Endothelial cell (in vitro differentiated cells): ENCODE results near the gene BCKDK. TPM values are rescaled to one million over a fixed set of nuclear protein-coding genes. Genes with fewer than 3 reads are reported as not detected.
A peak's percentile ranks its signal among the peaks of the same experiment; 100 is the strongest.
"Not testable (repeated sequence)": the region's sequence is repeated elsewhere in the genome, so short reads cannot be mapped to it uniquely, and the experiment has no call there.

Source experiments
- DNase-seq: peaks from one replicate; pipeline ENCODE4 v3.0.0; 2021; ENCODE audit warnings: low spot score
- H3K27ac Mint-ChIP-seq: one replicate; pipeline ENCODE4 v1.8.0; 2021; ENCODE audit warnings: mixed read lengths, inconsistent platforms; ENCODE audit not compliant: unreplicated experiment
- H3K27me3 Mint-ChIP-seq: one replicate; pipeline ENCODE4 v1.8.0; 2021; ENCODE audit warnings: mild to moderate bottlenecking, moderate library complexity, mixed read lengths, inconsistent platforms; ENCODE audit not compliant: unreplicated experiment
- H3K36me3 Mint-ChIP-seq: one replicate; pipeline ENCODE4 v1.8.0; 2021; ENCODE audit warnings: mild to moderate bottlenecking, low read depth, mixed read lengths, inconsistent platforms; ENCODE audit not compliant: unreplicated experiment
- H3K4me1 Mint-ChIP-seq: one replicate; pipeline ENCODE4 v1.8.0; 2021; ENCODE audit warnings: mild to moderate bottlenecking, mixed read lengths, inconsistent platforms; ENCODE audit not compliant: unreplicated experiment
- H3K4me3 Mint-ChIP-seq: one replicate; pipeline ENCODE4 v1.8.0; 2021; ENCODE audit warnings: mild to moderate bottlenecking, mixed read lengths, inconsistent platforms; ENCODE audit not compliant: unreplicated experiment
- H3K9me3 Mint-ChIP-seq: one replicate; pipeline ENCODE4 v1.8.0; 2021; ENCODE audit warnings: mixed read lengths, inconsistent platforms; ENCODE audit not compliant: unreplicated experiment
- total RNA-seq: library from RNA; stranded (reverse); fragmentation: NEBNext Ultra II Directional; extraction: Animal tissue kit (Norgen Biotek cat#: 25700); gene quantifications from one replicate; pipeline ENCODE4 v1.2.1, GENCODE V29; 2021; ENCODE audit not compliant: unreplicated experiment
- TF ChIP-seq, protein P1 (sequence below): fragments of 200-600 bp; sonication (generic); IDR thresholded peaks from one replicate; pipeline ENCODE4 v1.5.0; 2021; ENCODE audit warnings: antibody characterized with exemption; ENCODE audit not compliant: unreplicated experiment

BCKDK gene
- total RNA-seq, 1 donor from 2014 or later = 56.8 TPM

- H3K27ac Mint-ChIP-seq = no peak overlapping the region
- peaks cover 12% of the 10 kb centered on the region for H3K36me3 Mint-ChIP-seq
- no peaks in the 10 kb centered on the region for H3K9me3 Mint-ChIP-seq
- TF ChIP-seq, protein P1, sequence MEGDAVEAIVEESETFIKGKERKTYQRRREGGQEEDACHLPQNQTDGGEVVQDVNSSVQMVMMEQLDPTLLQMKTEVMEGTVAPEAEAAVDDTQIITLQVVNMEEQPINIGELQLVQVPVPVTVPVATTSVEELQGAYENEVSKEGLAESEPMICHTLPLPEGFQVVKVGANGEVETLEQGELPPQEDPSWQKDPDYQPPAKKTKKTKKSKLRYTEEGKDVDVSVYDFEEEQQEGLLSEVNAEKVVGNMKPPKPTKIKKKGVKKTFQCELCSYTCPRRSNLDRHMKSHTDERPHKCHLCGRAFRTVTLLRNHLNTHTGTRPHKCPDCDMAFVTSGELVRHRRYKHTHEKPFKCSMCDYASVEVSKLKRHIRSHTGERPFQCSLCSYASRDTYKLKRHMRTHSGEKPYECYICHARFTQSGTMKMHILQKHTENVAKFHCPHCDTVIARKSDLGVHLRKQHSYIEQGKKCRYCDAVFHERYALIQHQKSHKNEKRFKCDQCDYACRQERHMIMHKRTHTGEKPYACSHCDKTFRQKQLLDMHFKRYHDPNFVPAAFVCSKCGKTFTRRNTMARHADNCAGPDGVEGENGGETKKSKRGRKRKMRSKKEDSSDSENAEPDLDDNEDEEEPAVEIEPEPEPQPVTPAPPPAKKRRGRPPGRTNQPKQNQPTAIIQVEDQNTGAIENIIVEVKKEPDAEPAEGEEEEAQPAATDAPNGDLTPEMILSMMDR = no peak
- no peak for DNase-seq
- peaks cover 17% of the 10 kb centered on the region for H3K27me3 Mint-ChIP-seq
- peak overlapping the region; percentile 54 for H3K4me3 Mint-ChIP-seq
- peaks cover 12% of the 10 kb centered on the region for H3K4me1 Mint-ChIP-seq
These were observed 28.1 kb downstream of the BCKDK start for GRCh38 chr16:31136287-31136662.

GRCh38 chr16:31136822-31137499 is 28.8 kb downstream of the BCKDK start:
- not testable (repeated sequence) for H3K4me3 Mint-ChIP-seq, DNase-seq, H3K9me3 Mint-ChIP-seq, H3K27ac Mint-ChIP-seq
- Mint-ChIP-seq H3K4me1 (peaks cover 12% of the 10 kb centered on the region), H3K27me3 (peaks cover 17% of the 10 kb centered on the region), H3K36me3 (peaks cover 11% of the 10 kb centered on the region)

DNA sequence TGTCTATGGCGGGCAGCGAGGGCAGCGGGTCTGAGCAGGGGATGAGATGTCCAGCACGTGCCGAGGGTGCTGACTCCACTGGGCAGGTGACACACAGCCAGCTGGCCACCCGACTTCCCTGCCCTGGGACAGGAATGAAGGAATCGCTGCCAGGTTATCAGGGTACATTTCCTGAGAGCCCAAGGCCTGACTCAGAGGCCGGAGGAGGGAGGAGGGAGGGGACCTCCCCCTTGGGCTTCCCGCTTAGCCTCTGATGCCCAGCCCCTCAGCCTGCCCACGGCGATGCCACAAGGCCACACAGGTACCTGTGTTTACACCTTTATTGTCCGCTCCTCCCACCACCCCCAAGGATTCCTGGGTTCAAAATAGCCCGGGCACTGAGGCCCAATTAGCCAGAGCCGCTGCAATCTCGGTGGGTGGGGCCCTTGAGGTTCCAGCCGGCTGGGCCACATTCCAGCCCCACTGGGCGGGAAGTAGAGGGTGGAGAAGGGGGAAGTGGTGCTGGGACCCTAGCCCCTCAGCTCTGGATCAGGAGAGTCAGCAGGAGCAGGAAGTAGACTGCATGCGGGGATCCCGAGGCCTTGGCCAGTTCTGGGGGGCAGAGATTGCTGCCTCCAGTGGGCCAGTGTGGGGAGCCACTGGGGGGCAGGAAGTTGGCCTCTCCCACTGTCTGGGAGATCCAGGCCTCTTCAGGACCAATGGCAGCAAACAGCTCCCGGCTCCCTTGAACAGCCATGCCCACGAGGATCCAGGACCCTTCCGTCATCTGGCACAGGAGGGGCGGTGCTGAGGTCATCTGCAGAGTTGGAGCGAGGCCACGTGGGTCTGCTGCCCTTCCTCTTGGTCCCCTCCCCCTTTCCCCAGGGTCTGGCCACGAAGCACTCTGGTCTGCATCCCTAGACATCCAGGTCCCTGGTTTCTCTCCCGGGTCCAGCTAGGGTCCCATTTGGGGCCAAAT is 30.7 kb downstream of the BCKDK start:
- no peak for DNase-seq
- no peak overlapping the region for H3K27ac Mint-ChIP-seq
- H3K4me1 Mint-ChIP-seq = peaks cover 10% of the 10 kb centered on the region
- H3K4me3 Mint-ChIP-seq = no peak overlapping the region
- H3K27me3 Mint-ChIP-seq = peaks cover 18% of the 10 kb centered on the region
- TF ChIP-seq, protein P1 = no peak
- H3K36me3 Mint-ChIP-seq = peaks cover 6% of the 10 kb centered on the region
- H3K9me3 Mint-ChIP-seq = no peaks in the 10 kb centered on the region

DNA sequence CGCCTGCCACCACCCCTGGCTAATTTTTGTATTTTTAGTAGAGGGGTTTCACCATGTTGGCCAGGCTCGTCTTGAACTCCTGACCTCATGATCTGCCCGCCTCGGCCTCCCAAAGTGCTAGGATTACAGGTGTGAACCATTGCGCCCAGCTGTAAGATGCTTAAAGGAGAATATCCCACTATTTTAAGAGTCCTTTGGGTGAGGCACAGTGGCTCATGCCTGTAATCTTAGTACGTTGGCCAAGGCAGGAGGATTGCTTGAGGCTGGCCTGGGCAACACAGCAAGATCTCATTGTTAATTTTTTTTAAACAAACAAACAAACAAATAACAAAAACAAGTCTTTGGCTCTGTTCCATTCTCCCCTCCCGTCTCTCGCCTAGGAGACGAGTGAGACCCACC is 32.9 kb downstream of the BCKDK start:
- H3K4me1 Mint-ChIP-seq, DNase-seq, H3K36me3 Mint-ChIP-seq, H3K9me3 Mint-ChIP-seq, H3K4me3 Mint-ChIP-seq, H3K27ac Mint-ChIP-seq: not testable (repeated sequence)
- peaks cover 14% of the 10 kb centered on the region for H3K27me3 Mint-ChIP-seq

DNA sequence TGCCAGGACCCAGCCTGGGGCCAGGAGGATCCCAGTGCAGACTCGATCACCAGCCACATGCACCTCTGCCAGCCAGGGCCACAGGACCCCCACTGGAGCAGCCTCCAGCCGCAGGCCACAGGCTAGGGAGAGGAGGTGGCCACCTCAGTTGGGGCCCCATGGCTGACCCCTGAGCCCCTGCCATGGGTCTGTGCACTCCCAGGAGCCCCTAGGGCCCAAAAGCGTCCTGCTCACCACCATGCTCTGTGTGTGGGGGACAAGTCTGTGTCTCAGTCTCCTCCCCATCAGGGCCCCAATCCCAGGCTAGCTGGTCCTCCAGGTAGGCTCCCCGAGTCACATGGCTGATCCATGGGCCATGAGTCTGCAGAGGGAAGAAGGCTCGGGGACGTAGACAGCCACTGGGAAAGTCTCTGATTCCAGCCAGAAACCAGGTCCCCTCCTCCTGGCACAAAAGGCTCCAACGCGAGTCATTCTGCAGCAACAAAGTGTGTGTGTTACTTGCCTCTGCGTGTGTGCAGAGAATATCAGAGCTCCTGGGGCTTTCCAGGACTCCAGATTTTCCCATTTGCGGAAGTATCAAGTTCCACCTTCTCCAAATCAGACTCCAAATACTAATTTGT is 33.4 kb downstream of the BCKDK start:
- peaks cover 4% of the 10 kb centered on the region for H3K9me3 Mint-ChIP-seq
- TF ChIP-seq, protein P1 = no peak
- no peak for DNase-seq
- peaks cover 13% of the 10 kb centered on the region for H3K27me3 Mint-ChIP-seq
- H3K27ac Mint-ChIP-seq = peak overlapping the region; percentile 54
- no peaks in the 10 kb centered on the region for H3K36me3 Mint-ChIP-seq
- no peak overlapping the region for H3K4me3 Mint-ChIP-seq
- H3K4me1 Mint-ChIP-seq = peaks cover 3% of the 10 kb centered on the region
